ENCODE measurements around the gene RALGDS.
"Not testable (repeated sequence)": the region's sequence is repeated elsewhere in the genome, so short reads cannot be mapped to it uniquely, and the experiment has no call there.

Gene RALGDS

DNA sequence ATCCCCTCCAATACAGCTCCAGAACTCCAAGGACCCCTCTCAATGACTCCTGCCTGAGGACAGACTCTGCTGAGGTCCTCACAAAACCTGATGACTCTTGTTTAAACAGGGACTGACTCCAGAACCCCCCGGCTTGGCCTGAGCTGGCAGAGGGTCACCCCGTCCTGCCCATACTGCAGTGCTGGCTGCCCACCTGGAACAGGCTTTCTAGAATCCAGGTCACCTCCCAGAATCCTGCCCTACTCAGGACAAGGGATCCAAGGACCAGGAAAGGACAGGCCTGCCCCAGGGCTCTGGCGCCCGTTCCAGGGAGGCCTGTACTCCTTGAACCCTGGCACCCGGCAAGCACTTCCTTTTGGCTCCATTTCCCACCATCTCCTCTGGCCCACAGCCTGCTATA, 22.2 kb downstream of the RALGDS start:
- H3K27me3 ChIP-seq (ENCODE audit: control insufficient read depth in 1 of 2, insufficient read depth in 2 of 2, low read length in 2 of 2) = no peaks in the 10 kb centered on the region
- H3K27ac ChIP-seq (ENCODE audit: low read depth, low read length) = no peak overlapping the region
- peaks cover 77% of the 10 kb centered on the region for H3K36me3 ChIP-seq (ENCODE audit: insufficient read depth, low read length)
- no peak overlapping the region for H3K9ac ChIP-seq (ENCODE audit: low read length)
- no peak overlapping the region for H3K4me3 ChIP-seq (ENCODE audit: low read depth in 1 of 2, low read length in 2 of 2)
- peaks cover 4% of the 10 kb centered on the region for H3K9me3 ChIP-seq (ENCODE audit: low read length)
- H3K4me1 ChIP-seq (ENCODE audit: insufficient read depth, low read length) = no peaks in the 10 kb centered on the region

GRCh38 chr9:133098104-133098754, 22.8 kb downstream of the RALGDS start:
- Histone ChIP-seq H3K9ac (ENCODE audit: low read length) (no peak overlapping the region), H3K4me1 (ENCODE audit: insufficient read depth, low read length) (no peaks in the 10 kb centered on the region), H3K36me3 (ENCODE audit: insufficient read depth, low read length) (peaks cover 71% of the 10 kb centered on the region), H3K27ac (ENCODE audit: low read depth, low read length) (no peak overlapping the region), H3K4me3 (ENCODE audit: low read depth in 1 of 2, low read length in 2 of 2) (no peak overlapping the region), H3K9me3 (ENCODE audit: low read length) (peaks cover 4% of the 10 kb centered on the region), H3K27me3 (ENCODE audit: control insufficient read depth in 1 of 2, insufficient read depth in 2 of 2, low read length in 2 of 2) (no peaks in the 10 kb centered on the region)

DNA sequence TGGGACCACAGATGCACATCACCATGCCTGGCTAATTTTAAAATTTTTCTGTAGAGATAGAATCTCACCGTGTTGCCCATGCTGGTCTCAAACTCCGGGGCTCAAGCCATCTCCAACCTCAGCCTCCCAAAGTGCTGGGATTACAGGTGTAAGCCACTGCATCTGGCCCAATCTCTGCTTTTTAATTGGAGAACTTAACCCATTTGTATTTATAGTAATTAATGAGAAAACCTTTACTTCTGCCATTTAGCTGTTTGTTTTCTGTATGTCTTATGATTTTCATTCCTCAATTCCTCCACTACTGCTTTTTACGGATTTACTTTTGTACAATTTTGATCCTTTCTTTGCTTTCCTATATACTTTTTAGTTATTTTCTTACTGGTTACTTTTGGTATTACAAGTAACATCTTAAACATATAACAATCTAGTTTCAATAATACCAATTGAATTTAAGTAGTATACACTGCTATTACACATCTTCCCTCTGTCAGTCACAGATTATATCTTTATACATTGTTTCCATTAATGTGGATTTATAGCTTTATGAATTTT, 26.1 kb downstream of the RALGDS start:
- Histone ChIP-seq H3K4me1 (ENCODE audit: insufficient read depth, low read length) (no peaks in the 10 kb centered on the region), H3K9ac (ENCODE audit: low read length) (no peak overlapping the region), H3K9me3 (ENCODE audit: low read length) (peaks cover 4% of the 10 kb centered on the region), H3K36me3 (ENCODE audit: insufficient read depth, low read length) (peaks cover 38% of the 10 kb centered on the region), H3K27me3 (ENCODE audit: control insufficient read depth in 1 of 2, insufficient read depth in 2 of 2, low read length in 2 of 2) (no peaks in the 10 kb centered on the region), H3K4me3 (ENCODE audit: low read depth in 1 of 2, low read length in 2 of 2) (no peak overlapping the region), H3K27ac (ENCODE audit: low read depth, low read length) (no peak overlapping the region)

DNA sequence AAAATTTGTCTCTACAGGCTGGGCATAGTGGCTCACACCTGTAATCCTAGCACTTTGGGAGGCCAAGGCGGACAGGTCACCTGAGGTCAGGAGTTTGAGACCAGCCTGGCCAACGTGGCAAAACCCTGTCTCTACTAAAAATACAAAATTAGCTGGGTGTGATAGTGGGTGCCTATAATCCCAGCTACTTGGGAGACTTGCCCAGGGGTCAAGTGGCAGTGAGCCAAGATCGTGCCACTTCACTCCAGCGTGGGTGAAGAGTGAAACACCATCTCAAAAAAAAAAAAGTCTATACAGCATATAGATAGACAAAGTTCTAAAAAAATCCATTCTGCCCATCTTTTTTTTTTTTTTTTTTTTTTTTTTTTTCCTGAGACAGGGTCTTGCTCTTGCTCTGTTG, 26.7 kb downstream of the RALGDS start:
- H3K9me3 ChIP-seq (ENCODE audit: low read length); H3K27me3 ChIP-seq (ENCODE audit: control insufficient read depth in 1 of 2, insufficient read depth in 2 of 2, low read length in 2 of 2); H3K4me1 ChIP-seq (ENCODE audit: insufficient read depth, low read length); H3K27ac ChIP-seq (ENCODE audit: low read depth, low read length); H3K4me3 ChIP-seq (ENCODE audit: low read depth in 1 of 2, low read length in 2 of 2); H3K9ac ChIP-seq (ENCODE audit: low read length): not testable (repeated sequence)
- H3K36me3 ChIP-seq (ENCODE audit: insufficient read depth, low read length) = peaks cover 32% of the 10 kb centered on the region

DNA sequence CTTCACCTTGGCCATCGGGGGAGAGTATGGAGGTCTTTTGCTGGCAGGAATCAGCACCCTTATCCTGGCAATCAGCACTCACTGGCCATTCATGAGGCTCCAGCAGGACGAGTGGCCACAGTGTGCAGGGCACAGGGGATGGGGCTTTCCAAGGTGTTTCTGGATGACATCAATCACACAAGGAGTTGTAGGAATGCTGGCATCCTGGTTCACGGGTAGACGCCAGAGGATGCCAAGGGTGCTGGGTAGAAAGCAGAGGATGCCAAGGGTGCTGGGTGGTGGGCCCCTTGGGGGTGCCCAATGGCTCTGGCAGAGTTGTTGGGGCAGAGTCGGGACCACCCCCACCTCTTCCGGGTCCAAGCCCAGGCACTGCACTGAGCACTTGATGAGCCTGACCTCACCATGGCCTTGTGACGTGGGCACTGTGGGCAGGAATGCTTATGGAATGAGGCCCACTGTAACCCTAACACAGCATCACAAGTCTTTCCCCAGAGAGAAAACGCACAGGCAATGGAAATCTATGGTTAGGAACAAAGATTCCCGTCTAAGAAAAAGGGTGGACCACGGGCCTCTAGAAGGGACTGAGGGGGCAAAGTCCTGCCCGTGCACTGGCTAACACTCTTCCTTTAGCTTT, 30.2 kb downstream of the RALGDS start:
- Histone ChIP-seq H3K9me3 (ENCODE audit: low read length) (peaks cover 4% of the 10 kb centered on the region), H3K27me3 (ENCODE audit: control insufficient read depth in 1 of 2, insufficient read depth in 2 of 2, low read length in 2 of 2) (no peaks in the 10 kb centered on the region), H3K36me3 (ENCODE audit: insufficient read depth, low read length) (no peaks in the 10 kb centered on the region), H3K4me3 (ENCODE audit: low read depth in 1 of 2, low read length in 2 of 2) (no peak overlapping the region), H3K4me1 (ENCODE audit: insufficient read depth, low read length) (no peaks in the 10 kb centered on the region), H3K27ac (ENCODE audit: low read depth, low read length) (no peak overlapping the region), H3K9ac (ENCODE audit: low read length) (no peak overlapping the region)

DNA sequence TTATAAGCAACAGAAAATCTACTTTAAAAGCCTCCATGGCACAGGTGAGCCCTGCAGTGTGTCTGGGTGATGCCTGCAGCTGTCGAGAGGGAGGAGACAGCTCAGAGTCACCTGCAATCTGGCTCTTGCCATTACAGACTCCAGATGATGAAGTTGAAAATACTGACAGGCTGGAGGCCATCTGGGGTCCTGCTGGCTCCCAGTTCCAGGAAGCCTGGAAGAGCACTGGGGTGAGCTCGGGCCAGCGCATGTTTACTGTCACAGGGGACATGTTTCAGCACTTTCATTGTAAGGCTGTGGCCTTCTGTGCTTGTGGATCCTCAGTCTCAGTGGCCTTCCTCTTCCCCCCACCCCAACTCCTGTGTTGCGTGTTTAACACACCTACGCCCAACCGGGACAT, 30.9 kb downstream of the RALGDS start:
- peaks cover 1% of the 10 kb centered on the region for H3K9me3 ChIP-seq (ENCODE audit: low read length)
- no peaks in the 10 kb centered on the region for H3K4me1 ChIP-seq (ENCODE audit: insufficient read depth, low read length)
- H3K4me3 ChIP-seq (ENCODE audit: low read depth in 1 of 2, low read length in 2 of 2) = no peak overlapping the region
- H3K27ac ChIP-seq (ENCODE audit: low read depth, low read length) = no peak overlapping the region
- H3K9ac ChIP-seq (ENCODE audit: low read length) = no peak overlapping the region
- no peaks in the 10 kb centered on the region for H3K27me3 ChIP-seq (ENCODE audit: control insufficient read depth in 1 of 2, insufficient read depth in 2 of 2, low read length in 2 of 2)
- H3K36me3 ChIP-seq (ENCODE audit: insufficient read depth, low read length) = no peaks in the 10 kb centered on the region

DNA sequence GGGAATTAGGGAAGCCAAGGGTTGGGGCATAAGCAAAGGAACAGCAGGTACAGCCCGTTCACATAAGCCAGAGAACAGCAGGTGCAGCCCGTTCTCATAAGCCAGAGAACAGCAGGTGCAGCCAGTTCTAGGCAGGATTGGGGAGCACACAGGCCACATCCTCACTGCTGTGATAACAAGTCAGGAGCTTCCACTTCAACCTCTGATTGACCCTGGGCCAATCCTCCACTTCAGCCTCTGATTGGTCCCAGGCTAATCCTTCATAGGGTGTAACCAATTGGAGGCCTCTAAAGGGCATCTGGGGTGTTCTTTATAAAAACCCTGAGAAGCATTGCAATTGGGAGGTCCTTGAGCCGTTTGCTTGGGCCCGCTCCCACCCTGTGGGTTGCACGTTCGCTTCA, 31.8 kb downstream of the RALGDS start:
- Histone ChIP-seq H3K4me3 (ENCODE audit: low read depth in 1 of 2, low read length in 2 of 2) (no peak overlapping the region), H3K9ac (ENCODE audit: low read length) (no peak overlapping the region), H3K36me3 (ENCODE audit: insufficient read depth, low read length) (no peaks in the 10 kb centered on the region), H3K27ac (ENCODE audit: low read depth, low read length) (no peak overlapping the region), H3K9me3 (ENCODE audit: low read length) (no peaks in the 10 kb centered on the region), H3K27me3 (ENCODE audit: control insufficient read depth in 1 of 2, insufficient read depth in 2 of 2, low read length in 2 of 2) (no peaks in the 10 kb centered on the region), H3K4me1 (ENCODE audit: insufficient read depth, low read length) (no peaks in the 10 kb centered on the region)

DNA sequence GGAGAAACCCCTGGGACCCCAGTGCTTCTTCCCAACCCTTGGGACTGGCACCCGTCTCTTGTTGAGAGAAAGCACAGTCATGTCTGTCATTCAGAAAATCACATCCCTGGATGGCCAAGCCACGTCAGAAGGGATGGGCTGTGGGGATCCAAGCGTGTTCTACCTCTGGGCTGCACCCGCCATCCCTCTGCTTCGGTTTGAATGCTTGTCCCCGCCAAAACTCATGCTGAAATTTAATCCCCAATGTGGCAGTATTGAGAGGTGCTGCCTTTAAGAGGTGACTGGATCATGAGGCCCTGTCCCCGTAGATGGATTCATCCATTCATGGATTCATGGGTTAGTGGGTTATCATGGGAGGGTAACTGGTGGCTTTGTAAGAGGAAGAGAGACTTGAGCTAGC, 32.3 kb downstream of the RALGDS start:
- no peaks in the 10 kb centered on the region for H3K36me3 ChIP-seq (ENCODE audit: insufficient read depth, low read length)
- H3K9ac ChIP-seq (ENCODE audit: low read length) = no peak overlapping the region
- H3K27ac ChIP-seq (ENCODE audit: low read depth, low read length) = no peak overlapping the region
- no peaks in the 10 kb centered on the region for H3K9me3 ChIP-seq (ENCODE audit: low read length)
- no peaks in the 10 kb centered on the region for H3K27me3 ChIP-seq (ENCODE audit: control insufficient read depth in 1 of 2, insufficient read depth in 2 of 2, low read length in 2 of 2)
- no peak overlapping the region for H3K4me3 ChIP-seq (ENCODE audit: low read depth in 1 of 2, low read length in 2 of 2)
- H3K4me1 ChIP-seq (ENCODE audit: insufficient read depth, low read length) = no peaks in the 10 kb centered on the region

DNA sequence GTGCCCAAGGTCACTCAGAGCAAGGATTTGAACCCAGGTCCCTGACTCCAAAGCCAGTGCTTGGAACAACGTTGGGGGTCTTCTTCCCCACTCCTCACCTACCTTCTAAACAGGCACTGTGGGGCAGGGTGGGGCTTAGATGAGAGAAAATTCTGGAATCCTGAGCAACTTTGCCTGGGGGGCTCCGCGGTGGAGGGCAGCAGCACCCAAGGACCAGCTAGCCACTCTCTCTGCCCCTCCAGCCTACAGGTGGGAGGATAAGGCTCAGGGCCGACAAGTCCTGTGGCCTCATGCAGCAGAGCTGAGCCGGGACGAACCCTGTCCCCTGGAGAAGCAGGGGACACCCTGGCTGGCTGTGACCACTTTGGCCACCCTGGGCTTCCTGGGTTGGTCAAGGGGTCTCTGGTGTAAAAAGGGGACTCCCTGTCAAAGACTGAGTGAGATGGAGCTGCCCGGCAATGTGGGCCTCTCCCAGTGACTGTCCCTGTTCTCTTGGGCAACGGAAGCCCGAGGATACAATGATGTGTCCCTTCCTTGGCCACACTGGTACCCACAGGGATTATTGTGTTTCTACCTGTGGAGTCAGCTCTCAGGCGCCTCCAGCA, 32.8 kb downstream of the RALGDS start:
- H3K4me3 ChIP-seq (ENCODE audit: low read depth in 1 of 2, low read length in 2 of 2) = no peak overlapping the region

DNA sequence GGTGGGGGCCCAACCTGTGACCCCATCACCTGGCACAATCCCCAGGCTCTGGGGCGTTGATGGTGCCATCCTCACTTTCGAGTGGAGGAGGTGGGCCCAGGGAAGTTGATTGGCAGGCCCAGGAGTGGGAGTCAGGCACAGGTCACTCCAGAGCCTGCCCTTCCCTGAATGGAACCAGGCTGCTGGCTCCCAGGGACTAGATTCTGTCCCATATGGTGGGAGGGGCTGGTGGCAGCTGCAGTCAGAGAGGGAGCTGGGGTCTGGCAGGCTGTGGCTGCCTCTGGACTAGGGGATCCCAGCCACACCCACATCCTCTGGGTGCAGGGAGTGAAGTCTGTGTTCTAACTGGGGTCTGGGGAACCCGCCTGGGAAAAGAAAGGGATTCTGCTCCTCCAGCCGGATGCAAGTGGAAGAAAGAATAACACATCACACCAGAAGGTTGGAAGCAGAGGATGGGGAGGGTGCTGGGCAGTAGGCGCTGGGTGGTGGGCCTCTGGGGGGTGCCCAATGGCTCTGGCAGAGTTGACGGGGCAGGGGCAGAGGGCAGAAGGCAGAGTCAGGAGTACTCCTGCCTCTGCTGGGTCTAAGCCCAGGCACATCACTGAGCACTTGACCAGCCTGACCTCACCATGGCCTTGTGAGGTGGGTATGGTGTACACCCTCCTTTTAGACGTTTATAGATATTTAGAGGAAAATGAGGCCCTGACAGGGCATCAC, 33.5 kb downstream of the RALGDS start:
- H3K4me3 ChIP-seq (ENCODE audit: low read depth in 1 of 2, low read length in 2 of 2) = no peak overlapping the region
- H3K27me3 ChIP-seq (ENCODE audit: control insufficient read depth in 1 of 2, insufficient read depth in 2 of 2, low read length in 2 of 2) = no peaks in the 10 kb centered on the region
- no peaks in the 10 kb centered on the region for H3K4me1 ChIP-seq (ENCODE audit: insufficient read depth, low read length)
- H3K9ac ChIP-seq (ENCODE audit: low read length) = no peak overlapping the region
- H3K9me3 ChIP-seq (ENCODE audit: low read length) = no peaks in the 10 kb centered on the region
- H3K27ac ChIP-seq (ENCODE audit: low read depth, low read length) = no peak overlapping the region
- no peaks in the 10 kb centered on the region for H3K36me3 ChIP-seq (ENCODE audit: insufficient read depth, low read length)

More for the DNA sequence above, 32.8 kb downstream of the RALGDS start:
- no peak overlapping the region for H3K9ac ChIP-seq (ENCODE audit: low read length)
- no peaks in the 10 kb centered on the region for H3K4me1 ChIP-seq (ENCODE audit: insufficient read depth, low read length)
- H3K36me3 ChIP-seq (ENCODE audit: insufficient read depth, low read length) = no peaks in the 10 kb centered on the region
- H3K27ac ChIP-seq (ENCODE audit: low read depth, low read length) = no peak overlapping the region
- no peaks in the 10 kb centered on the region for H3K27me3 ChIP-seq (ENCODE audit: control insufficient read depth in 1 of 2, insufficient read depth in 2 of 2, low read length in 2 of 2)
- no peaks in the 10 kb centered on the region for H3K9me3 ChIP-seq (ENCODE audit: low read length)

GRCh38 chr9:133086894-133087293, 34.1 kb downstream of the RALGDS start:
- H3K4me3 ChIP-seq (ENCODE audit: low read depth in 1 of 2, low read length in 2 of 2) = no peak overlapping the region
- no peaks in the 10 kb centered on the region for H3K9me3 ChIP-seq (ENCODE audit: low read length)
- H3K9ac ChIP-seq (ENCODE audit: low read length) = no peak overlapping the region
- no peaks in the 10 kb centered on the region for H3K27me3 ChIP-seq (ENCODE audit: control insufficient read depth in 1 of 2, insufficient read depth in 2 of 2, low read length in 2 of 2)
- H3K36me3 ChIP-seq (ENCODE audit: insufficient read depth, low read length) = no peaks in the 10 kb centered on the region
- no peaks in the 10 kb centered on the region for H3K4me1 ChIP-seq (ENCODE audit: insufficient read depth, low read length)
- no peak overlapping the region for H3K27ac ChIP-seq (ENCODE audit: low read depth, low read length)

Measured in muscle layer of colon (tissue), 2 donors.